Measurements from ENCODE around the gene GLRX5. TPM values are rescaled to one million over a fixed set of nuclear protein-coding genes. Genes with fewer than 3 reads are reported as not detected.
"Not testable (repeated sequence)": the region's sequence is repeated elsewhere in the genome, so short reads cannot be mapped to it uniquely, and the experiment has no call there.

Gene GLRX5
- total RNA-seq, 1 experiment from 2014 or later, result 58.0 TPM

DNA sequence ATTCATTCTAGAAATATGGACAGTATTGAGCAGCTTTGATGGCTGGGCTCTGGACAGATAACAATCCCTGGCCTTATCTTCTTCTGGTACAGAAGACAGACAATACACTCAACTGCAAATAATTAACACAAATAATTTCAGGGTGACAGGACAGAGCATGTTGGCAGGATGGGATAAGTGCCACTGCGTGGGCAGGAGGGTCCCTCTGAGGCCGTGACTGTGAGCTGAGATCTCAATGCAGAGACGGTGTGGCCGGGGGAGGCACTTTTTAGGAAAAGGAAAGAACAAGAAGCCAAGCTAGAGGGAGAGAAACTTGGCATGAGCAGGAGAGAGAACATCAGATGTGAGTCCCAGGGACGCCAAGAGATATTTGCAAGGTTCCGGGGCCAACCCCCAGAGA, 26.5 kb upstream of the GLRX5 start:
- no TSS peak for BruUV-seq (replicated peaks)

DNA sequence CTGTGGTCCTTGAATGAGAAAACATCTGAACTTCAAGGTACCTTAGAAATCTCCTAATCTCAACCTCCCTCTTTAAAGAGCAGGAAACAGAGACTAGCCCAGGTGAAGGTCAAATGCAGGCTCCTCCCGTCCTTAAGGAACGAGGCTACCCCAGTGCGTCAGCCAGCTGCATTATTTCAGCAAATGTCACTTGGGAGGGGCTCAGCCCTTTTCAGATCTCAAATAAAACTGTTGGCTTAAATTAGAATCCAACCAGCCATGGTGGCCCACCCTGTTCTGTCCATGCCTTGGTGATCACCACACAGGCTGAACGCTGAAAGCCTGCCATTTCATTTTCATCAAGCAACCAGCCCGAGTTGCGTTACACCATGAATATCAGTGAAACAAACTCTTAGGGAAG, 25.4 kb upstream of the GLRX5 start:
- Mint-ChIP-seq H3K4me1 (ENCODE audit: low read depth, unreplicated experiment) (peaks cover 9% of the 10 kb centered on the region), H3K4me3 (ENCODE audit: low read depth, unreplicated experiment) (no peak overlapping the region), H3K9me3 (ENCODE audit: low read depth, unreplicated experiment) (no peaks in the 10 kb centered on the region), H3K27me3 (ENCODE audit: unreplicated experiment) (no peaks in the 10 kb centered on the region), H3K36me3 (ENCODE audit: insufficient read depth, unreplicated experiment) (no peaks in the 10 kb centered on the region), H3K27ac (ENCODE audit: unreplicated experiment) (no peak overlapping the region)
- TF ChIP-seq, protein P1, sequence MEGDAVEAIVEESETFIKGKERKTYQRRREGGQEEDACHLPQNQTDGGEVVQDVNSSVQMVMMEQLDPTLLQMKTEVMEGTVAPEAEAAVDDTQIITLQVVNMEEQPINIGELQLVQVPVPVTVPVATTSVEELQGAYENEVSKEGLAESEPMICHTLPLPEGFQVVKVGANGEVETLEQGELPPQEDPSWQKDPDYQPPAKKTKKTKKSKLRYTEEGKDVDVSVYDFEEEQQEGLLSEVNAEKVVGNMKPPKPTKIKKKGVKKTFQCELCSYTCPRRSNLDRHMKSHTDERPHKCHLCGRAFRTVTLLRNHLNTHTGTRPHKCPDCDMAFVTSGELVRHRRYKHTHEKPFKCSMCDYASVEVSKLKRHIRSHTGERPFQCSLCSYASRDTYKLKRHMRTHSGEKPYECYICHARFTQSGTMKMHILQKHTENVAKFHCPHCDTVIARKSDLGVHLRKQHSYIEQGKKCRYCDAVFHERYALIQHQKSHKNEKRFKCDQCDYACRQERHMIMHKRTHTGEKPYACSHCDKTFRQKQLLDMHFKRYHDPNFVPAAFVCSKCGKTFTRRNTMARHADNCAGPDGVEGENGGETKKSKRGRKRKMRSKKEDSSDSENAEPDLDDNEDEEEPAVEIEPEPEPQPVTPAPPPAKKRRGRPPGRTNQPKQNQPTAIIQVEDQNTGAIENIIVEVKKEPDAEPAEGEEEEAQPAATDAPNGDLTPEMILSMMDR (IDR thresholded peaks at IDR 0.05; ENCODE audit: unreplicated experiment), result no peak
- intact Hi-C loops (cut with micrococcal nuclease; ENCODE audit: unreplicated experiment), result no loop called here
- CTCF ChIA-PET, result interaction anchor here (0.7 kb wide), 1 partner anchor 302 kb away, joined by 3 read pairs; no protein-coding TSS in a partner anchor
- no peak for DNase-seq
- no TSS peak for BruUV-seq (replicated peaks)

More for the DNA sequence above, 26.5 kb upstream of the GLRX5 start:
- intact Hi-C loops (cut with micrococcal nuclease; ENCODE audit: unreplicated experiment), result no loop called here
- Mint-ChIP-seq H3K4me3 (ENCODE audit: low read depth, unreplicated experiment) (no peak overlapping the region), H3K27me3 (ENCODE audit: unreplicated experiment) (no peaks in the 10 kb centered on the region), H3K27ac (ENCODE audit: unreplicated experiment) (no peak overlapping the region), H3K4me1 (ENCODE audit: low read depth, unreplicated experiment) (peaks cover 9% of the 10 kb centered on the region), H3K36me3 (ENCODE audit: insufficient read depth, unreplicated experiment) (no peaks in the 10 kb centered on the region), H3K9me3 (ENCODE audit: low read depth, unreplicated experiment) (no peaks in the 10 kb centered on the region)
- CTCF ChIA-PET, result interaction anchor here (1.3 kb wide), 1 partner anchor 15 kb away, joined by 3 read pairs; no protein-coding TSS in a partner anchor
- no peak for DNase-seq
- TF ChIP-seq, protein P1 (IDR thresholded peaks at IDR 0.05; ENCODE audit: unreplicated experiment), result no peak

DNA sequence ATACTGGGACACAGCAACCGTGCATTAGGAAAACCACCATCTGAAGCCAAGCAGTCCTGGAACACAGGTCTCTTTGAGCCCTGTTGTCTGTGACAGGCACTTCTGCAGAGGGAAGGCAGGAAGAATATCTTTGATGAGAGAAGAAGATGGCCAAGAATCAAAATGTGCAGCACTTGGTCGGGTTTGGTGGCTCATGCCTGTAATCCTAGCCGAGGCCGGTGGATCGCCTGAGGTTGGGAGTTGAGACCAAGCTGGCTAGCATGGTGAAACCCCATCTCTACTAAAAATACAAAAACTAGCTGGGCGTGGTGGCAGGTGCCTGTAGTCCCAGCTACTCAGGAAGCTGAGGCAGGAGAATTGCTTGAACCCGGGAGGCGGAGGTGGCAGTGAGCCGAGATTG, 24.5 kb upstream of the GLRX5 start:
- H3K4me3 Mint-ChIP-seq (ENCODE audit: low read depth, unreplicated experiment); H3K36me3 Mint-ChIP-seq (ENCODE audit: insufficient read depth, unreplicated experiment); intact Hi-C loops (cut with micrococcal nuclease; ENCODE audit: unreplicated experiment); DNase-seq; H3K9me3 Mint-ChIP-seq (ENCODE audit: low read depth, unreplicated experiment); H3K27me3 Mint-ChIP-seq (ENCODE audit: unreplicated experiment); H3K4me1 Mint-ChIP-seq (ENCODE audit: low read depth, unreplicated experiment); H3K27ac Mint-ChIP-seq (ENCODE audit: unreplicated experiment); BruUV-seq (replicated peaks): not testable (repeated sequence)
- CTCF ChIA-PET, result interaction anchor here (0.7 to 1.0 kb wide), 2 partner anchors 17 to 302 kb away, joined by 3 read pairs; no protein-coding TSS in a partner anchor

DNA sequence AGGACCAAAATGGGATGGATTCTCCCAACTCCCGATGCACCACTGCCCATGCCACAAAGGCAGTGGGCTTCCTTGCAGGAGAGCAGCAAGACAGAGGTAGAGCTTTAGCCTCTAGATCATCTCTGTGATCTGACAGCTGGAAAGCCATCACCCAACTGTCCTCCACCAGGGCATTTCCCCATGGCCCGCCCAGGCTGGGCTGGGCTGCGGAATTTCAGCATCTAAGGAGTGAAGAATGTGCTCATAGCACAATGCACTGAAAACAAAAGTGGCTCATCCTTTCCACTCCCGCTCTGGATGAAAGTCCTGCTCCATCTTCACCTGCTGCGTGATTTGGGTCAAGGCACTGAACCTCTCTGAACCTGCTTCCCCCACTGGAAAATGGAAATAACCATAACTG, 24.0 kb upstream of the GLRX5 start:
- H3K4me1 Mint-ChIP-seq (ENCODE audit: low read depth, unreplicated experiment), result peaks cover 9% of the 10 kb centered on the region
- TF ChIP-seq, protein P1 (IDR thresholded peaks at IDR 0.05; ENCODE audit: unreplicated experiment), result no peak
- CTCF ChIA-PET, result interaction anchor here (1.0 to 1.2 kb wide), 2 partner anchors 17 to 68 kb away, joined by 3 read pairs; no protein-coding TSS in a partner anchor
- H3K27me3 Mint-ChIP-seq (ENCODE audit: unreplicated experiment), result no peaks in the 10 kb centered on the region
- H3K4me3 Mint-ChIP-seq (ENCODE audit: low read depth, unreplicated experiment), result no peak overlapping the region
- H3K27ac Mint-ChIP-seq (ENCODE audit: unreplicated experiment), result no peak overlapping the region
- H3K9me3 Mint-ChIP-seq (ENCODE audit: low read depth, unreplicated experiment), result no peaks in the 10 kb centered on the region
- no TSS peak for BruUV-seq (replicated peaks)
- H3K36me3 Mint-ChIP-seq (ENCODE audit: insufficient read depth, unreplicated experiment), result no peaks in the 10 kb centered on the region
- no peak for DNase-seq
- intact Hi-C loops (cut with micrococcal nuclease; ENCODE audit: unreplicated experiment), result no loop called here

DNA sequence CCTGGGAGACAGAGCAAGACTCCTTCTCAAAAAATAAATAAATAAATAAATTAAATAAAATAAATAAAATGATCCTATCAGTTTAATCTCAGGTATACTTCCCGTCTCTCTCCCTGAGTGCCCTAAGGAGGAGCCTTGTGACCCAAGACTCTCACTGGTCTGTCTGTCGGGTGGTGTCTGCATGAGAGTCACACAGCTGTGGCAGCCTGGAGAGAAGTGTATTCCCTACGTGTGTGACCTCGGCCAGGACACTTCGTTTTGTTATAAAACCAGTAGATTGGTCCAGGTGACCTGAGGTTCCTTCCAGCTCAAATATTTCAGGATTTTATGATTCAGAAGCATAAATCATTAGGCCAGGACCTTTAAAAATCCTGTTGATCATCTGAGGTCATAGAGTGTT, 23.2 kb upstream of the GLRX5 start:
- TF ChIP-seq, protein P1 (IDR thresholded peaks at IDR 0.05; ENCODE audit: unreplicated experiment), result no peak
- Mint-ChIP-seq H3K9me3 (ENCODE audit: low read depth, unreplicated experiment) (no peaks in the 10 kb centered on the region), H3K4me3 (ENCODE audit: low read depth, unreplicated experiment) (no peak overlapping the region), H3K36me3 (ENCODE audit: insufficient read depth, unreplicated experiment) (no peaks in the 10 kb centered on the region), H3K27me3 (ENCODE audit: unreplicated experiment) (no peaks in the 10 kb centered on the region), H3K4me1 (ENCODE audit: low read depth, unreplicated experiment) (peaks cover 9% of the 10 kb centered on the region), H3K27ac (ENCODE audit: unreplicated experiment) (no peak overlapping the region)
- DNase-seq, result no peak
- CTCF ChIA-PET, result interaction anchor here (1.2 kb wide), 1 partner anchor 69 kb away, joined by 3 read pairs; no protein-coding TSS in a partner anchor
- no TSS peak for BruUV-seq (replicated peaks)
- intact Hi-C loops (cut with micrococcal nuclease; ENCODE audit: unreplicated experiment), result no loop called here

Data from Calu3 (cell line).